Kidney epithelial cell (primary cell): ENCODE measurements around the gene HSD17B14. TPM values are rescaled to one million over a fixed set of nuclear protein-coding genes. Genes with fewer than 3 reads are reported as not detected.

Source experiments
- DNase-seq: peaks from one replicate; pipeline ENCODE4 v3.0.0-alpha.2; 2010; ENCODE audit warnings: low read depth
- H3K27me3 ChIP-seq: 2 replicates; pipeline ENCODE4 v1.6.0; 2011; ENCODE audit warnings: low read length; ENCODE audit not compliant: control insufficient read depth, insufficient read depth
- H3K36me3 ChIP-seq: 2 replicates; pipeline ENCODE4 v1.5.1; 2011; ENCODE audit warnings: low read length; ENCODE audit not compliant: control insufficient read depth, insufficient read depth
- H3K4me3 ChIP-seq: 2 replicates; pipeline ENCODE4 v1.5.1; 2011; ENCODE audit warnings: low read depth, mild to moderate bottlenecking, control low read depth, low read length
- total RNA-seq: library from RNA; depleted of rRNA; stranded (reverse); fragments of >200 nt; gene quantifications from 2 replicates; pipeline ENCODE4 v1.2.3, GENCODE V29; 2015
- TF ChIP-seq, protein P1 (sequence below): IDR thresholded peaks from 2 replicates; pipeline ENCODE4 v1.5.1; 2011; ENCODE audit warnings: mild to moderate bottlenecking, moderate library complexity, low read length, control low read depth, inconsistent platforms; ENCODE audit not compliant: insufficient read depth, poor library complexity, severe bottlenecking

HSD17B14 gene
- total RNA-seq, 1 donor from 2014 or later = 10.2 TPM

DNA sequence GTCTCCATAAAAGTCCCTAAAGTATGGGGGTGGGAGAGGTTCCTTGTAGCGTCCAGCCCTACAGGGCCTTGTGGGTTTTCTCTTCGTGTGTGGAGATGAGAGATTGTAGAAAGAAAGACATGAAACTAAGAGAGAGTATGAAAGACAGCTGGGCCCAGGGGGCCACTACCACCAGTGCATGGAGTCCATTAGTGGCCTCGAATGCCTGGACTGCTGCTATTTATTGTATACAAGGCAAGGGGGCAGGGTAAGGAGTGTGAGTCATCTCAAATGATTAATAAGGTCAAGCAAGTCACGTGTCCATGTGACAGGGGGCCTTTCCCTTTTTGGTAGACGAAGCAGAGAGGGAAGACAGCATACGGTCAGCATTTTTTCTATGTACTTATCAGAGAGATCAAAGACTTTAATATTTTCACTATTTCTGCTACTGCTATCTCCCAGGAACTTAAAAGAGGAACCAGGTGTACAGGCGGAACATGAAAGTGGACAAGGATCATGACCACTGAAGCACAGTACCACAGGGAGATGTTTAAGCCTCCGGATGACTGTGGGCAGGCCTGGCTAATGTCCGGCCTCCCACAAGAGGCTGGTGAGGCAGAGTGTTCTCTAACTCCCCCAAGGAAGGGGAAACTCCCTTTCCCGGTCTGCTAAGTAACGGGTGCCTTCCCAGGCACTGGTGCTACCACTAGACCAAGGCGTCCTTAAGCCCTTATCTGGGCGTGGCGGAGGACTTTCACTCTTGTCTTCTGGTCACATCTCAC is 55.5 kb downstream of the HSD17B14 start:
- TF ChIP-seq, protein P1, sequence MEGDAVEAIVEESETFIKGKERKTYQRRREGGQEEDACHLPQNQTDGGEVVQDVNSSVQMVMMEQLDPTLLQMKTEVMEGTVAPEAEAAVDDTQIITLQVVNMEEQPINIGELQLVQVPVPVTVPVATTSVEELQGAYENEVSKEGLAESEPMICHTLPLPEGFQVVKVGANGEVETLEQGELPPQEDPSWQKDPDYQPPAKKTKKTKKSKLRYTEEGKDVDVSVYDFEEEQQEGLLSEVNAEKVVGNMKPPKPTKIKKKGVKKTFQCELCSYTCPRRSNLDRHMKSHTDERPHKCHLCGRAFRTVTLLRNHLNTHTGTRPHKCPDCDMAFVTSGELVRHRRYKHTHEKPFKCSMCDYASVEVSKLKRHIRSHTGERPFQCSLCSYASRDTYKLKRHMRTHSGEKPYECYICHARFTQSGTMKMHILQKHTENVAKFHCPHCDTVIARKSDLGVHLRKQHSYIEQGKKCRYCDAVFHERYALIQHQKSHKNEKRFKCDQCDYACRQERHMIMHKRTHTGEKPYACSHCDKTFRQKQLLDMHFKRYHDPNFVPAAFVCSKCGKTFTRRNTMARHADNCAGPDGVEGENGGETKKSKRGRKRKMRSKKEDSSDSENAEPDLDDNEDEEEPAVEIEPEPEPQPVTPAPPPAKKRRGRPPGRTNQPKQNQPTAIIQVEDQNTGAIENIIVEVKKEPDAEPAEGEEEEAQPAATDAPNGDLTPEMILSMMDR = no peak
- Histone ChIP-seq H3K36me3 (no peaks in the 10 kb centered on the region), H3K4me3 (no peak overlapping the region), H3K27me3 (no peaks in the 10 kb centered on the region)
- DNase-seq = peak; percentile 49

DNA sequence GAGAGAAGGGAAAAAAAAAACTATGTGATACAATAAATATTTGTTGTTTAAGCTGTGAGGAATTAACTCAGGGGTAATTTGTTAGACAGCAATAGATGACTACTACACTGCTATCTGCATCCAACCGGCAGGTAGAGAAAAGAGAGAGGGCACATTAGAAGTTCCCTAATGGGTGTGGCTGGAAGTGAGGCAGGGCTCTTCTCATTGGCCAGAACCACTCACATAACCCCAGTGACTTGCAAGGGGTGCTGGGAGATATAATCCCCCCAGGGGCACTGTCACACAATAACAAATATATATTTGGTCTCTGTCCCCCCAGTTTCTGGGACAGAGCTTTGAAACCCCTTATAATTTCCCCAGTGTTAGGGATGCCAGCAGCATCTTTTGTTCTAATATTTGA is 56.7 kb downstream of the HSD17B14 start:
- TF ChIP-seq, protein P1 = no peak
- H3K36me3 ChIP-seq = no peaks in the 10 kb centered on the region
- no peaks in the 10 kb centered on the region for H3K27me3 ChIP-seq
- no peak for DNase-seq
- no peak overlapping the region for H3K4me3 ChIP-seq

DNA sequence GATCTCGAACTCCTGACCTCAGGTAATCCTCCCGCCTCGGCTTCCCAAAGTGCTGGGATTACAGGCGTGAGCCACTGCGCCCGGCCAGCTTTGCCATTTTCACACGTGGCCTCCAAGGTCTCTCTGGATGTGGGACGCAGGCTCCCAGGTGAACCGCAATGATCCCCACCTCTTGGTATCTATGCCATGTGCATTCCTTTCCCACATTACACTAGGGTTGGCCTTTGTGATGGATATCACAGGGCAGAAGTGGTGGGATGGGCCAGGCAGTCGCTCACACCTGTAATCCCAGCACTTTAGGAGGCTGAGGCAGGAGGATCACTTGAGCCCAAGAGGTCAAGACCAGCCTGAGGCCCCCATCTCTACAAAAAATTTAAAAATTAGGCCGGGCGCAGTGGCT is 58.6 kb downstream of the HSD17B14 start:
- H3K4me3 ChIP-seq = no peak overlapping the region
- DNase-seq = no peak
- no peaks in the 10 kb centered on the region for H3K36me3 ChIP-seq
- H3K27me3 ChIP-seq = no peaks in the 10 kb centered on the region
- TF ChIP-seq, protein P1 = no peak

DNA sequence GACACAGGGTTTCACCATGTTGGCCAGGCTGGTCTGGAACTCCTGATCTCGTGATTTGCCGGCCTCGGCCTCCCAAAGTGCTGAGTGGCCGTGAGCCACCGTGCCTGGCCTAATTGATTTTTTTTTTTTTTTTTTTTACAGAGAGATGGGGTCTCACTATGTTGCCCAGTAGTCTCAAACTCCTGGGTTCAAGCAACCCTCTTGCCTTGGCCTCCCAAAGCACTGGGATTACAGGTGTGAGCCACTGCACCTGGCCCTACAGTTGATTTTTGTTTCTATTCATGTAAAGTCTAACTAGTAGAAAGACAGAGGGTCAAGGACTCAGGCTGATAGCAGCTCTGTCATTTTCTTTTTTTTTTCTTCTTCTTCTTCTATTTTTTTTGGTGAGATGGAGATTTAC is 59.2 kb downstream of the HSD17B14 start:
- TF ChIP-seq, protein P1 = no peak
- no peak for DNase-seq
- no peaks in the 10 kb centered on the region for H3K27me3 ChIP-seq

DNA sequence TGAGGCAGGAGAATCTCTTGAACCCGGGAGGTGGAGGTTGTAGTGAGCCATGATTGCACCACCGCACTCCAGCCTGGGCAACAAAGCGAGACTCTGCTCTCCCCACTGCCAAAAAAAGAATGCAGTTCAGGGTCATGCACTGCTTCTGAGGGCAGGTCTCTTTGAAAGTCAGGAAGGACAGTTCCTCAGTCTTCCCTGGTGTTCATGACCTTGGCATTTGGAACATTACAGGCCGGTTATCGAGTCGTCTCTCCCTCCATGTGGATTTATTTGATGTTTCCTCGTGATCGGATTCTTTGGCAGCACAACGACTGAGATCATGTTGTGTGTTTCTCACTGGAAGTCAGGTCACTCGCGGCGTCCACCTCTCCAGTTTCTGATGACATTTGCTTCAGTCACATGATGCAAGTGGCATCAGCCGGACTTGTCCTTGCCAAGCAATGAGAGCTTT is 63.8 kb downstream of the HSD17B14 start:
- H3K27me3 ChIP-seq = peaks cover 9% of the 10 kb centered on the region
- H3K36me3 ChIP-seq = no peaks in the 10 kb centered on the region
- H3K4me3 ChIP-seq = no peak overlapping the region
- DNase-seq = no peak
- TF ChIP-seq, protein P1 = no peak

More for the DNA sequence above, 59.2 kb downstream of the HSD17B14 start:
- no peaks in the 10 kb centered on the region for H3K36me3 ChIP-seq
- H3K4me3 ChIP-seq = no peak overlapping the region
